IMR-90 (cell line): ENCODE data around the gene MPP4. TPM values are rescaled to one million over a fixed set of nuclear protein-coding genes. Genes with fewer than 3 reads are reported as not detected.

Experiments
- ATAC-seq: fragments of 200-7000 bp; cut with Tn5 transposase; 2 replicates; pipeline ENCODE4 v1.9.1; 2020; ENCODE audit warnings: low read depth, mild to moderate bottlenecking, moderate library complexity
- BruUV-seq: library from RNA; stranded (reverse); fragments of 400-500 nt; replicated peaks from 2 replicates; lab custom pipeline; 2021; lab: Mats Ljungman, UMichigan
- CTCF ChIA-PET: fragments of 300-600 bp; formaldehyde crosslinking; extraction: SDS; loops from one replicate; lab custom pipeline; 2021; ENCODE audit warnings: antibody characterized with exemption; lab: Yijun Ruan, JAX
- POLR2A ChIA-PET: fragments of 300-600 bp; sonication (Branson Sonifier 250); formaldehyde crosslinking; loops from one replicate; lab custom pipeline; 2022; ENCODE audit warnings: antibody characterized with exemption; ENCODE audit not compliant: unreplicated experiment; lab: Charles Lee
- DNase-seq: peaks from one replicate; pipeline ENCODE4 v3.0.0; 2013
- H2AFZ ChIP-seq: replicated peaks from 2 replicates; pipeline ENCODE3; 2013; ENCODE audit warnings: low read length, mild to moderate bottlenecking; ENCODE audit not compliant: poor library complexity
- H2AK5ac ChIP-seq: 2 replicates; pipeline ENCODE4 v1.6.1; 2013; ENCODE audit warnings: low read depth, low read length, inconsistent platforms
- H2AK9ac ChIP-seq: replicated peaks from 2 replicates; pipeline ENCODE3; 2013; ENCODE audit warnings: mild to moderate bottlenecking, low read depth, low read length, moderate library complexity; ENCODE audit not compliant: poor library complexity
- H2BK120ac ChIP-seq: 2 replicates; pipeline ENCODE4 v1.6.1; 2013; ENCODE audit warnings: low read depth, low read length, inconsistent platforms
- H2BK15ac ChIP-seq: 3 replicates; pipeline ENCODE4 v1.6.1; 2013; ENCODE audit warnings: low read depth, low read length, inconsistent platforms
- H2BK20ac ChIP-seq: 2 replicates; pipeline ENCODE4 v1.6.1; 2013; ENCODE audit warnings: low read depth, mild to moderate bottlenecking, inconsistent platforms, low read length, moderate library complexity
- H2BK5ac ChIP-seq: 2 replicates; pipeline ENCODE4 v1.6.1; 2013; ENCODE audit warnings: mild to moderate bottlenecking, low read depth, low read length, inconsistent platforms; ENCODE audit not compliant: poor library complexity, severe bottlenecking
- H3K14ac ChIP-seq: replicated peaks from 2 replicates; pipeline ENCODE4 v1.6.1; 2013; ENCODE audit warnings: low read depth, low read length, inconsistent platforms
- H3K18ac ChIP-seq: 2 replicates; pipeline ENCODE4 v1.6.1; 2013; ENCODE audit warnings: low read depth, low read length, control low read depth
- H3K23ac ChIP-seq: 2 replicates; pipeline ENCODE4 v1.6.1; 2013; ENCODE audit warnings: low read depth, low read length, inconsistent platforms
- H3K27ac ChIP-seq: 2 replicates; pipeline ENCODE4 v1.5.1; 2013; ENCODE audit warnings: mild to moderate bottlenecking, control low read depth, low read length; ENCODE audit not compliant: insufficient read depth
- H3K27me3 ChIP-seq: 2 replicates; pipeline ENCODE4 v1.6.1; 2013; ENCODE audit warnings: low read length; ENCODE audit not compliant: control insufficient read depth, insufficient read depth
- H3K36me3 ChIP-seq: 2 replicates; pipeline ENCODE4 v1.6.1; 2013; ENCODE audit warnings: low read length, mixed read lengths; ENCODE audit not compliant: control insufficient read depth, insufficient read depth
- H3K4ac ChIP-seq: 2 replicates; pipeline ENCODE4 v1.6.1; 2013; ENCODE audit warnings: low read depth, low read length, inconsistent platforms
- H3K4me1 ChIP-seq: 2 replicates; pipeline ENCODE4 v1.6.1; 2013; ENCODE audit warnings: low read length, mixed read lengths; ENCODE audit not compliant: control insufficient read depth, insufficient read depth
- H3K4me2 ChIP-seq: 2 replicates; pipeline ENCODE4 v1.6.1; 2013; ENCODE audit warnings: low read depth, mild to moderate bottlenecking, control low read depth, low read length, moderate library complexity
- H3K4me3 ChIP-seq: 2 replicates; pipeline ENCODE4 v1.5.1; 2013; ENCODE audit warnings: low read depth, mild to moderate bottlenecking, control low read depth, low read length, moderate library complexity; ENCODE audit not compliant: insufficient read depth
- H3K56ac ChIP-seq: 2 replicates; pipeline ENCODE4 v1.6.1; 2013; ENCODE audit warnings: low read length, inconsistent platforms; ENCODE audit not compliant: insufficient read depth; ENCODE audit errors: extremely low read depth
- H3K79me1 ChIP-seq, 2 experiments: 2 replicates each; pipeline ENCODE4 v1.6.1; 2013; ENCODE audit warnings: low read length in 2 of 2, inconsistent platforms in 1 of 2, low read depth in 1 of 2
- H3K9ac ChIP-seq: 2 replicates; pipeline ENCODE4 v1.6.1; 2013; ENCODE audit warnings: low read depth, low read length, control low read depth
- H3K9me1 ChIP-seq: 2 replicates; pipeline ENCODE4 v1.6.1; 2013; ENCODE audit warnings: low read length, inconsistent platforms; ENCODE audit not compliant: insufficient read depth
- H3K9me3 ChIP-seq: 2 replicates; pipeline ENCODE4 v1.6.1; 2013; ENCODE audit warnings: low read length; ENCODE audit not compliant: control insufficient read depth, insufficient read depth
- H4K20me1 ChIP-seq: 2 replicates; pipeline ENCODE4 v1.6.1; 2013; ENCODE audit warnings: low read length, inconsistent platforms; ENCODE audit not compliant: insufficient read depth
- H4K5ac ChIP-seq: 2 replicates; pipeline ENCODE4 v1.6.1; 2013; ENCODE audit warnings: mild to moderate bottlenecking, low read depth, low read length, control low read depth
- H4K8ac ChIP-seq, 2 experiments: 2 replicates each; pipeline ENCODE4 v1.6.1; 2013; ENCODE audit warnings: low read depth in 2 of 2, low read length in 2 of 2, control low read depth in 1 of 2, inconsistent platforms in 1 of 2
- H4K91ac ChIP-seq: 2 replicates; pipeline ENCODE4 v1.6.1; 2013; ENCODE audit warnings: low read depth, low read length, inconsistent platforms; ENCODE audit not compliant: insufficient read depth
- BHLHE40 ChIP-seq: fragments of 150-350 bp; IDR thresholded peaks from 2 replicates; pipeline ENCODE4 v1.6.1; 2016; ENCODE audit warnings: mild to moderate bottlenecking, low read depth, low read length
- CEBPB ChIP-seq: IDR thresholded peaks from 2 replicates; pipeline ENCODE4 v1.6.1; 2012; ENCODE audit warnings: low read depth, low read length, improper control_type of control experiment
- CTCF ChIP-seq: conservative IDR thresholded peaks from 2 replicates; pipeline ENCODE4 v1.5.1; 2012; ENCODE audit warnings: mild to moderate bottlenecking, low read depth, low read length, improper control_type of control experiment
- ELK1 ChIP-seq: fragments of 150-350 bp; IDR thresholded peaks from 2 replicates; pipeline ENCODE4 v1.6.1; 2016; ENCODE audit warnings: low read depth, mild to moderate bottlenecking, low read length, moderate library complexity, borderline replicate concordance
- MAFK ChIP-seq: IDR thresholded peaks from 2 replicates; pipeline ENCODE4 v1.6.1; 2012; ENCODE audit warnings: low read depth, low read length, improper control_type of control experiment
- MXI1 ChIP-seq: IDR thresholded peaks from 2 replicates; pipeline ENCODE4 v1.6.1; 2012; ENCODE audit warnings: low read depth, mild to moderate bottlenecking, low read length, moderate library complexity, borderline replicate concordance
- NFE2L2 ChIP-seq: fragments of 150-350 bp; IDR thresholded peaks from 2 replicates; pipeline ENCODE4 v1.6.1; 2016; ENCODE audit warnings: low read depth, mild to moderate bottlenecking, low read length
- USF2 ChIP-seq: fragments of 150-350 bp; IDR thresholded peaks from 2 replicates; pipeline ENCODE4 v1.6.1; 2017; ENCODE audit warnings: mild to moderate bottlenecking, antibody characterized with exemption, low read length, low read depth
- WGBS, 2 experiments: methylation state at CpG; one replicate each; pipeline versions ENCODE4 v1.1.5 to v1.1.7; 2013; ENCODE audit warnings: missing lambda C conversion rate in 2 of 2; ENCODE audit not compliant: insufficient read length in 1 of 2; ENCODE audit errors: extremely low coverage in 2 of 2; 5-methylcytosine and 5-hydroxymethylcytosine counted together
- dilution Hi-C: fragments of 300-500 bp; cut with HindIII; formaldehyde crosslinking; loops from one replicate; pipeline ENCODE4 v1.14.3; 2018; ENCODE audit warnings: low sequenced_read_pairs; ENCODE audit not compliant: unreplicated experiment
- in situ Hi-C: fragments of 300-500 bp; cut with MboI; formaldehyde crosslinking; loops from 3 replicates; pipeline ENCODE4 v1.14.3; 2019; ENCODE audit warnings: low sequenced_read_pairs, inconsistent platforms, mixed read lengths
- intact Hi-C: fragments of 100-400 bp; cut with micrococcal nuclease; formaldehyde crosslinking; loops from 2 replicates; pipeline ENCODE4 v1.10.0; 2022
- polyA plus RNA-seq, 3 experiments: library from polyadenylated mRNA; depleted of rRNA; stranded (reverse); fragments of >200 nt; gene quantifications; 2 replicates each; pipeline ENCODE4 v1.2.3, GENCODE V29; 2012; ENCODE audit warnings: low replicate concordance in 1 of 3
- total RNA-seq: library from RNA; depleted of rRNA; stranded (reverse); fragments of >200 nt; gene quantifications from 2 replicates; pipeline ENCODE4 v1.2.3, GENCODE V29; 2012

The MPP4 gene
- total and polyA plus RNA-seq, 2 of the 4 experiments (the other 2 are of a cell fraction), result 11.8 to 14.9 TPM

GRCh38 chr2:201656740-201657139 is 41.7 kb downstream of the MPP4 start:
- WGBS, 2 experiments, result 80% methylated on average over 3 of the region's 5 CpGs; no CpG with 5 or more reads in 1 of the 2 experiments
- H4K5ac ChIP-seq, result peak overlapping the region; percentile 60
- peak overlapping the region; percentile 94 for H2AK5ac ChIP-seq
- H2BK120ac ChIP-seq, result peak overlapping the region; percentile 97
- H3K14ac ChIP-seq, result peak overlapping the region; percentile 92
- H3K23ac ChIP-seq, result peak overlapping the region; percentile 80
- POLR2A ChIA-PET, result no interaction called here
- in situ Hi-C loops, result no loop called here
- CTCF ChIA-PET, result interaction anchor here (0.5 kb wide), 1 partner anchor 326 kb away, joined by 3 read pairs; no protein-coding TSS in a partner anchor
- peak overlapping the region; percentile 71 for H3K18ac ChIP-seq
- peaks cover 18% of the 10 kb centered on the region for H3K9me1 ChIP-seq
- peaks cover 17% of the 10 kb centered on the region for H3K4me1 ChIP-seq
- no TSS peak for BruUV-seq
- TF ChIP-seq CTCF (no peak), MXI1 (no peak), CEBPB (no peak), MAFK (no peak), BHLHE40 (no peak), ELK1 (no peak), NFE2L2 (no peak), USF2 (no peak)
- peak overlapping the region; percentile 56 for H2AFZ ChIP-seq
- dilution Hi-C loops, result no loop called here
- H3K79me1 ChIP-seq, result 0 out of 4 replicates have a peak, but pooled peaks cover 0 to 2% of the 10 kb centered on the region in 2 experiments
- no peaks in the 10 kb centered on the region for H3K27me3 ChIP-seq
- ATAC-seq (no peak), DNase-seq (no peak)
- peak overlapping the region; percentile 87 for H4K91ac ChIP-seq
- H3K4ac ChIP-seq, result peak overlapping the region; percentile 84
- peak overlapping the region; percentile 87 for H2BK20ac ChIP-seq
- no peak overlapping the region for H3K56ac ChIP-seq
- peak overlapping the region; percentile 76 for H2AK9ac ChIP-seq
- H2BK5ac ChIP-seq, result peak overlapping the region; percentile 92
- H3K9ac ChIP-seq, result no peak overlapping the region
- H3K4me2 ChIP-seq, result no peak overlapping the region
- H3K27ac ChIP-seq, result peak overlapping the region; percentile 17; the same call in 1 of the 2 replicates
- no peaks in the 10 kb centered on the region for H4K20me1 ChIP-seq
- H3K36me3 ChIP-seq, result no peaks in the 10 kb centered on the region
- intact Hi-C loops, result no loop called here
- peak overlapping the region; percentile 32 to 92; a peak in 3 of 4 replicates for H4K8ac ChIP-seq
- peak overlapping the region; percentile 91 for H2BK15ac ChIP-seq
- no peaks in the 10 kb centered on the region for H3K9me3 ChIP-seq
- H3K4me3 ChIP-seq, result no peak overlapping the region
